ENCODE data around the gene GALNT17. TPM values are rescaled to one million over a fixed set of nuclear protein-coding genes. Genes with fewer than 3 reads are reported as not detected.

GALNT17 gene
- total RNA-seq, 4 donors from 2014 or later: 4.4 to 33.8 (median 11.3) TPM

DNA sequence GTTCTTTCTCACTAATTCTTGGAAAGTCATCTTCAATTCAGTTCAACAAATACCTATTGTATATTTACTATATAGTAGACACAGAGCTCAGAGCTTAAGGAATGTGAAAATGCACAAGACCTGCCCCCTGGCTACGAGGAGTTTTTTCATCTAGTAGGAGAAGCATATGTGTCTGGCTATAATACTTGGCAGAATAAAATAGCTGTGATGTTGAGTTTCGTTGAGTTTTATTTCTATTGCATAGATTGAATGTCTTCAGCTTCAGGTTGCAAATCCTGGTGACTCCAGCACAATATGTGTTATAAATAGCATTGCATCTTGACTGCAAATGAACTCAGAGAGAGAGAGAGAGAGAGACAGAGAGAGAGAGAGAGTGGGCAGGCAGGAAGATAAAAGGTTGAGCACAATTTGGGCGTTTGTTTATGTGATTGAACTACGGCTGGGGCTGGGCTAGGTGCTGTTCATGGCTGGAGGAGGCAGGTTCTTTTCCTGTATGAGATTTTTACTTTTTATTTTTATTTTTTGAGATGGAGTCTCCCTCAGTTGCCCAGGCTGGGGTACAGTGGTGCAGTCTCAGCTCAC is 229.6 kb downstream of the GALNT17 start:
- H3K27me3 ChIP-seq: no peaks in the 10 kb centered on the region
- no peak for DNase-seq
- H3K27ac ChIP-seq: no peak overlapping the region
- H3K9me3 ChIP-seq: no peaks in the 10 kb centered on the region
- no peak for TF ChIP-seq POLR2A (IDR thresholded peaks at IDR 0.05)
- TF ChIP-seq, protein P1, sequence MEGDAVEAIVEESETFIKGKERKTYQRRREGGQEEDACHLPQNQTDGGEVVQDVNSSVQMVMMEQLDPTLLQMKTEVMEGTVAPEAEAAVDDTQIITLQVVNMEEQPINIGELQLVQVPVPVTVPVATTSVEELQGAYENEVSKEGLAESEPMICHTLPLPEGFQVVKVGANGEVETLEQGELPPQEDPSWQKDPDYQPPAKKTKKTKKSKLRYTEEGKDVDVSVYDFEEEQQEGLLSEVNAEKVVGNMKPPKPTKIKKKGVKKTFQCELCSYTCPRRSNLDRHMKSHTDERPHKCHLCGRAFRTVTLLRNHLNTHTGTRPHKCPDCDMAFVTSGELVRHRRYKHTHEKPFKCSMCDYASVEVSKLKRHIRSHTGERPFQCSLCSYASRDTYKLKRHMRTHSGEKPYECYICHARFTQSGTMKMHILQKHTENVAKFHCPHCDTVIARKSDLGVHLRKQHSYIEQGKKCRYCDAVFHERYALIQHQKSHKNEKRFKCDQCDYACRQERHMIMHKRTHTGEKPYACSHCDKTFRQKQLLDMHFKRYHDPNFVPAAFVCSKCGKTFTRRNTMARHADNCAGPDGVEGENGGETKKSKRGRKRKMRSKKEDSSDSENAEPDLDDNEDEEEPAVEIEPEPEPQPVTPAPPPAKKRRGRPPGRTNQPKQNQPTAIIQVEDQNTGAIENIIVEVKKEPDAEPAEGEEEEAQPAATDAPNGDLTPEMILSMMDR (IDR thresholded peaks at IDR 0.05): no peak
- intact Hi-C loops (cut with DNase I; ENCODE audit: low total_unique reads): no loop called here
- H3K36me3 ChIP-seq: no peaks in the 10 kb centered on the region
- no peaks in the 10 kb centered on the region for H3K4me1 ChIP-seq
- no peak overlapping the region for H3K4me3 ChIP-seq

DNA sequence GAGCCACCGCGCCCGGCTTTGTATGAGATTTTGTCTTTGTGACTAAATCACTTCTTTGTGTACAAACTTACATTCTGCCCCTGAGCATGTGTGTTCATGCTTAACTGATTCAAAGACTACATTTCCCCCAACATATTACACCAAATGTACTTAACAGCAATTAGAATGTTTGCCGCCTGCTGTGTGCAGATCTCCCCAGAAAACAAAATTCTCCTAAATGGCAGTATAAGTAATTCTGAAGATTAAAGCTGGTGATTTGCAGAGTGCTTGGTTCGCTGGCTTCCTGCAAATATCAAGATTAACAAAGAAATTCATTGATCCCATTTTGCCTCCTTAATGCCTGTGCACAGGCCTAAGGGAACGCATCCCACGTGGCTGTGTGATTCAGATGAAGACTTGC is 230.3 kb downstream of the GALNT17 start:
- no peak for TF ChIP-seq POLR2A (IDR thresholded peaks at IDR 0.05)
- TF ChIP-seq, protein P1 (IDR thresholded peaks at IDR 0.05): no peak
- Histone ChIP-seq H3K36me3 (no peaks in the 10 kb centered on the region), H3K4me1 (no peaks in the 10 kb centered on the region), H3K4me3 (no peak overlapping the region), H3K27me3 (no peaks in the 10 kb centered on the region), H3K27ac (no peak overlapping the region), H3K9me3 (no peaks in the 10 kb centered on the region)
- intact Hi-C loops (cut with DNase I; ENCODE audit: low total_unique reads): no loop called here
- no peak for DNase-seq

DNA sequence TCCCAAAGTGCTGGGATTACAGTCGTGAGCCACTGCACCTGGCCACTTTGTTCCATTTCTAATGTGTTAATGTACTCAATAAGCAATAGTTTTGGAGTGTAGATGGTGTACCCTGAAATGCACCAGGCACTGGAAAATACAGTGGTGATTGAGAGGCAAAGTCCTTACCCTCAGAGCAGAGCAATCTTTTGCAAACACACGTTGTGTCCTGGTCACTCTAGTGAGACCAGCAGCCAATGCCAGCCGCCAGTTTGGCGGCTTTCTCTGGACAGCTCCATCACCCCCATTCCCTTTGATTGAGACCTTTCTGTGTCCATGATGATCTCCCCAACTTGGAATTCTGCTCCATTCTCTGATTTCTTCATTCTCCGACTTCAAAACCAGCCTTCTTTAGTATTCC is 231.3 kb downstream of the GALNT17 start:
- Histone ChIP-seq H3K36me3 (no peaks in the 10 kb centered on the region), H3K27me3 (no peaks in the 10 kb centered on the region), H3K4me1 (no peaks in the 10 kb centered on the region), H3K27ac (no peak overlapping the region), H3K4me3 (no peak overlapping the region), H3K9me3 (no peaks in the 10 kb centered on the region)
- intact Hi-C loops (cut with DNase I; ENCODE audit: low total_unique reads): no loop called here
- DNase-seq: no peak
- no peak for TF ChIP-seq POLR2A (IDR thresholded peaks at IDR 0.05)
- TF ChIP-seq, protein P1 (IDR thresholded peaks at IDR 0.05): no peak

DNA sequence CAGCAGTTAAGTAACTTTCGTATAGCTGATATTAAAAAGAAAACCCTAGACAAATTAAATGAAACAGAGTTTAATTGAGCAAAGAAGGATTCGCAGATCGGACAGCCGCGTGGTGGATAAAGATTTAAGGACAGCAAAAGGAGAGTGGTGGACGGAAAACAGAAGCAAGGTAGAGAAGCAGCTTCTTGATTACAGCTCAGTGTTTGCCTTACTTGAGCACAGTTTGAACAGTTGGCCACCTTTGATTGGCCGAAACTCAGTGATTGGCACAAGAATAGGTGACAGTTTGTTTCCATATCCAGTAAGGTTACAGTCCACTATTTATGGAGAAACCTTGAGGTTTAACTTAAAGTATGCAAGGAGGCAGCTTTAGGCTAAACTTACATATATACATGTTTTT is 231.7 kb downstream of the GALNT17 start:
- DNase-seq: no peak
- H3K36me3 ChIP-seq: no peaks in the 10 kb centered on the region
- intact Hi-C loops (cut with DNase I; ENCODE audit: low total_unique reads): no loop called here
- no peaks in the 10 kb centered on the region for H3K4me1 ChIP-seq
- no peak overlapping the region for H3K27ac ChIP-seq
- H3K9me3 ChIP-seq: no peaks in the 10 kb centered on the region
- no peak for TF ChIP-seq POLR2A (IDR thresholded peaks at IDR 0.05)
- TF ChIP-seq, protein P1 (IDR thresholded peaks at IDR 0.05): no peak
- no peak overlapping the region for H3K4me3 ChIP-seq
- no peaks in the 10 kb centered on the region for H3K27me3 ChIP-seq

DNA sequence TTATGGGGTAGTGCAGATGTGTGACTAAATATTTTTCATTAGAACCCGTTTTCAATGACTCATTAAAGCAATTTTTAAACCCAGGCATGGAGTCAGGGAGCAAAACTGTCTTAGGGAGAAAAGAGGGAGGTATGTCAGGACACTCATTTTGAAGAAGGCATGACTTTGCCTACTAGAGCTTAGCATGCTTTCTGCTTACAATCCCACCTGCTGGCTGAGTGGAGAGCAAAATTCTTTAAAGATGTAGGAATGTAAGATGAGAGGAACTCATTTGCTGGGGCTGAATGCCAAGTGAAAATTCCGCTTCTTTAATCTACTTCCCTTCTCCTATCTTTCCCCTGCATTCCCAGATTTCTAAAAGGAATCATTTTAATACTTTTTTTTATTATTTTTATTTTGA is 232.6 kb downstream of the GALNT17 start:
- TF ChIP-seq, protein P1 (IDR thresholded peaks at IDR 0.05): no peak
- TF ChIP-seq POLR2A (IDR thresholded peaks at IDR 0.05): no peak
- Histone ChIP-seq H3K4me1 (no peaks in the 10 kb centered on the region), H3K36me3 (no peaks in the 10 kb centered on the region), H3K27ac (no peak overlapping the region), H3K9me3 (no peaks in the 10 kb centered on the region), H3K4me3 (no peak overlapping the region), H3K27me3 (no peaks in the 10 kb centered on the region)
- no peak for DNase-seq
- intact Hi-C loops (cut with DNase I; ENCODE audit: low total_unique reads): no loop called here

All from uterus (tissue), 4 donors.